Upper lobe of left lung (tissue), 4 donors: ENCODE results near the gene SMAD1.

Experiments
- CTCF ChIP-seq, 6 experiments: fragments of 450-650 bp in 4 of 6; fragments of 200-600 bp in 2 of 6; sonication (generic) in 2 of 6; IDR thresholded peaks; one replicate each; pipeline ENCODE4 v1.5.1; 2016 to 2019; ENCODE audit warnings: antibody characterized with exemption in 6 of 6
- EP300 ChIP-seq, 4 donors: sonication (generic); formaldehyde crosslinking; IDR thresholded peaks; one replicate each; pipeline ENCODE4 v1.5.1; 2017; ENCODE audit warnings: antibody characterized with exemption in 4 of 4, control low read depth in 2 of 4
- POLR2A ChIP-seq, 4 donors: fragments of 450-650 bp; IDR thresholded peaks; one replicate each; pipeline ENCODE4 v1.5.1; 2016 to 2017; ENCODE audit warnings: antibody characterized with exemption in 4 of 4, mild to moderate bottlenecking in 2 of 4
- POLR2AphosphoS5 ChIP-seq, 2 donors: sonication (generic); formaldehyde crosslinking; IDR thresholded peaks; one replicate each; pipeline ENCODE4 v1.5.1; 2017; ENCODE audit warnings: antibody characterized with exemption in 2 of 2

GRCh38 chr4:145536044-145536443, 54.4 kb downstream of the SMAD1 start:
- TF ChIP-seq EP300 (IDR thresholded peaks at IDR 0.05), result no peak
- TF ChIP-seq CTCF (IDR thresholded peaks at IDR 0.05), result no peak
- TF ChIP-seq POLR2A (IDR thresholded peaks at IDR 0.05), result no peak
- TF ChIP-seq POLR2AphosphoS5 (IDR thresholded peaks at IDR 0.05), result no peak
